HUES6 (cell line): Measurements from ENCODE around the gene IL23R.

Experiments used
- H3K27ac ChIP-seq: 2 replicates; pipeline ENCODE4 v1.7.0; 2013; ENCODE audit warnings: low read depth, mild to moderate bottlenecking, low read length, inconsistent platforms
- H3K27me3 ChIP-seq: 2 replicates; pipeline ENCODE4 v1.6.1; 2013; ENCODE audit warnings: low read length; ENCODE audit not compliant: control insufficient read depth, insufficient read depth
- H3K36me3 ChIP-seq: 2 replicates; pipeline ENCODE4 v1.6.1; 2013; ENCODE audit warnings: low read length; ENCODE audit not compliant: control insufficient read depth, insufficient read depth
- H3K4me1 ChIP-seq: 2 replicates; pipeline ENCODE4 v1.6.1; 2013; ENCODE audit warnings: low read length; ENCODE audit not compliant: control insufficient read depth, insufficient read depth
- H3K4me3 ChIP-seq: 2 replicates; pipeline ENCODE4 v1.5.1; 2013; ENCODE audit warnings: low read depth, low read length
- H3K9ac ChIP-seq: one replicate; pipeline ENCODE4 v1.6.1; 2013; ENCODE audit warnings: mild to moderate bottlenecking, low read length
- H3K9me3 ChIP-seq: 2 replicates; pipeline ENCODE4 v1.6.1; 2013; ENCODE audit warnings: low read depth, low read length; ENCODE audit not compliant: control insufficient read depth, insufficient read depth

Gene IL23R

DNA sequence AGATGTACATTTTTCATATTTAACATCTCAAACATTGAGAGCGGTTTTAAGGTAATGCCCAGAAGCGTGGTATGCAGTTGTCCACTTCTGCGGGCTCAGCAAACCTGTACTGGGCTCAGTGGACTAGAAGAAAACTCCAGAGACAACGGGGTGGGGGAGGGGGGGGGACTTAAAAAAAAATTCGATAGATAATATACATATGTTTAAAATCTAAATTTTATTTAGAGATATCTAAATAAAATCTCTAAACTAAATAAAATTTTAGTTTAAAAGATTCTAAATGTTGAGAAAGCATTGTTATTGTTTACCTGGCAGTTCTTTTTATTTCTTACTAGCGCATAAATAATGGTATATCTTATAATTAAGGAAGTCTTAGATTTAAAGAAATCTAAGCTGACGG is 140.3 kb downstream of the IL23R start:
- H3K36me3 ChIP-seq = no peaks in the 10 kb centered on the region
- no peak overlapping the region for H3K27ac ChIP-seq
- peaks cover 34% of the 10 kb centered on the region for H3K27me3 ChIP-seq
- no peaks in the 10 kb centered on the region for H3K9me3 ChIP-seq
- no peak overlapping the region for H3K9ac ChIP-seq
- H3K4me3 ChIP-seq = no peak overlapping the region
- H3K4me1 ChIP-seq = no peaks in the 10 kb centered on the region

- Histone ChIP-seq H3K27ac (no peak within 1 kb of the TSS), H3K27me3 (peaks cover 34% of the 10 kb centered on the region), H3K9ac (peak within 1 kb of the TSS; percentile 38), H3K4me3 (peak within 1 kb of the TSS; percentile 55), H3K9me3 (no peaks in the 10 kb centered on the region), H3K36me3 (no peaks in the 10 kb centered on the region), H3K4me1 (no peaks in the 10 kb centered on the region)
These were observed 141.2 kb downstream of the IL23R start, which contains the start of gene IL12RB2 for GRCh38 chr1:67307251-67308060. TSS of gene IL12RB2 (plus strand) at chr1:67307873. CDS start at chr1:67320369, 12,496 bp downstream.

DNA sequence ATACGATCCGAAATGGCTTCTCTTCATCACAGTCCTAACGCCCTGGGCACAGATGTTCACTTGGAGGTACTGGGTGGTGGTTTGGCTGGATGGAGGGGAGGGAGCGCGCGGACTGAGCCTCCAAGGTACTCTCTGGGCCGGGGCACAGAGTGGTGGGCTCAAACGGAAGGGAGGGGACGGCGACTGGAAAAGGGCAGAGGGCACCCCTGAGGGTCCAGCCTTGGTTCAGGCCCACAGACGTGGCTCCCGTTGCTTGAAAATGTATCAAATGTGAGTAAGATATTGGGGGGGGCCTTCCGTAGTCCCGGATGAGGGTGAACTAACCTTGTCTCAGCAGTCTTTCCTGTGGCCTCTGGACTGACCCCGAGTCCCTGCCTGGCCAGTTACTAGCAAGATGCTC is 141.9 kb downstream of the IL23R start:
- peak overlapping the region; percentile 38 for H3K9ac ChIP-seq
- peak overlapping the region; percentile 55 for H3K4me3 ChIP-seq
- peaks cover 34% of the 10 kb centered on the region for H3K27me3 ChIP-seq
- no peaks in the 10 kb centered on the region for H3K36me3 ChIP-seq
- no peaks in the 10 kb centered on the region for H3K4me1 ChIP-seq
- no peak overlapping the region for H3K27ac ChIP-seq
- no peaks in the 10 kb centered on the region for H3K9me3 ChIP-seq
